GM12873 (cell line): ENCODE results near the gene UNC80.

Source experiments
- TF ChIP-seq, protein P1 (sequence below): IDR thresholded peaks from 2 replicates; pipeline ENCODE4 v1.5.1; 2012; ENCODE audit warnings: low read depth, mild to moderate bottlenecking, moderate library complexity, low read length, control low read depth; ENCODE audit not compliant: insufficient read depth; ENCODE audit errors: missing control alignments

UNC80 gene

DNA sequence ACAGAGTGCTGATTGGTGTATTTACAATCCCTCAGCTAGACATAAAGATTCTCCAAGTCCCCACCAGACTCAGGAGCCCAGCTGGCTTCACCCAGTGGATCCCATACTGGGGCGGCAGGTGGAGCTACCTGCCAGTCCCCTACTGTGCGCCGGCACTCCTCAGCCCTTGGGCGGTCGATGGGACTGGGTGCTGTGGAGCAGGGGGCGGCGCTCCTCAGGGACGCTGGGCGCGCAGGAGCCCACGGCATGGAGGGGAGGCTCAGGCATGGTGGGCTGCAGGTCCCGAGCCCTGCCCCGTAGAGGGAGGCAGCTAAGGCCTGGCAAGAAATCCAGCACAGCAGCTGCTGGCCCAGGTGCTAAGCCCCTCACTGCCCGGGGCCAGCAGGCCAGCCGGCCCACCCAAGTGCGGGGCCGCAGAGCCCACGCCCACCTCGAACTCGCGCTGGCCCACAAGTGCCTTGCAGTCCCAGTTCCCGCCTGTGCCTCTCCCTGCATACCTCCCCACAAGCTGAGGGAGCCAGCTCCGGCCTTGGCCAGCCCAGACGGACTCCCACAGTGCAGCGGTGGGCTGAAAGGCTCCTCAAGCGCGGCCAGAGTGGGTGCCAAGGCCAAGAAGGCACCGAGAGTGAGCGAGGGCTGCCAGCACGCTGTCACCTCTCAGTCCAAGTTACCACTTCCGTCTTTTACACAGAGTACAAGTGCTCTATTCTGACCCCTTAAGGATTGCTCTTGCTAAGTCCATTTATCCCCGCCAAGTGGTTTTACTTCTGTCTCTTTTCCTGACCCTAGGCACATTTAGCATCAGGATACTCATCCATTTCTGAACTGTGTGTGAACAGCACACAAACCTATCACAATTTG, 229.1 kb downstream of the UNC80 start:
- TF ChIP-seq, protein P1, sequence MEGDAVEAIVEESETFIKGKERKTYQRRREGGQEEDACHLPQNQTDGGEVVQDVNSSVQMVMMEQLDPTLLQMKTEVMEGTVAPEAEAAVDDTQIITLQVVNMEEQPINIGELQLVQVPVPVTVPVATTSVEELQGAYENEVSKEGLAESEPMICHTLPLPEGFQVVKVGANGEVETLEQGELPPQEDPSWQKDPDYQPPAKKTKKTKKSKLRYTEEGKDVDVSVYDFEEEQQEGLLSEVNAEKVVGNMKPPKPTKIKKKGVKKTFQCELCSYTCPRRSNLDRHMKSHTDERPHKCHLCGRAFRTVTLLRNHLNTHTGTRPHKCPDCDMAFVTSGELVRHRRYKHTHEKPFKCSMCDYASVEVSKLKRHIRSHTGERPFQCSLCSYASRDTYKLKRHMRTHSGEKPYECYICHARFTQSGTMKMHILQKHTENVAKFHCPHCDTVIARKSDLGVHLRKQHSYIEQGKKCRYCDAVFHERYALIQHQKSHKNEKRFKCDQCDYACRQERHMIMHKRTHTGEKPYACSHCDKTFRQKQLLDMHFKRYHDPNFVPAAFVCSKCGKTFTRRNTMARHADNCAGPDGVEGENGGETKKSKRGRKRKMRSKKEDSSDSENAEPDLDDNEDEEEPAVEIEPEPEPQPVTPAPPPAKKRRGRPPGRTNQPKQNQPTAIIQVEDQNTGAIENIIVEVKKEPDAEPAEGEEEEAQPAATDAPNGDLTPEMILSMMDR: no peak

DNA sequence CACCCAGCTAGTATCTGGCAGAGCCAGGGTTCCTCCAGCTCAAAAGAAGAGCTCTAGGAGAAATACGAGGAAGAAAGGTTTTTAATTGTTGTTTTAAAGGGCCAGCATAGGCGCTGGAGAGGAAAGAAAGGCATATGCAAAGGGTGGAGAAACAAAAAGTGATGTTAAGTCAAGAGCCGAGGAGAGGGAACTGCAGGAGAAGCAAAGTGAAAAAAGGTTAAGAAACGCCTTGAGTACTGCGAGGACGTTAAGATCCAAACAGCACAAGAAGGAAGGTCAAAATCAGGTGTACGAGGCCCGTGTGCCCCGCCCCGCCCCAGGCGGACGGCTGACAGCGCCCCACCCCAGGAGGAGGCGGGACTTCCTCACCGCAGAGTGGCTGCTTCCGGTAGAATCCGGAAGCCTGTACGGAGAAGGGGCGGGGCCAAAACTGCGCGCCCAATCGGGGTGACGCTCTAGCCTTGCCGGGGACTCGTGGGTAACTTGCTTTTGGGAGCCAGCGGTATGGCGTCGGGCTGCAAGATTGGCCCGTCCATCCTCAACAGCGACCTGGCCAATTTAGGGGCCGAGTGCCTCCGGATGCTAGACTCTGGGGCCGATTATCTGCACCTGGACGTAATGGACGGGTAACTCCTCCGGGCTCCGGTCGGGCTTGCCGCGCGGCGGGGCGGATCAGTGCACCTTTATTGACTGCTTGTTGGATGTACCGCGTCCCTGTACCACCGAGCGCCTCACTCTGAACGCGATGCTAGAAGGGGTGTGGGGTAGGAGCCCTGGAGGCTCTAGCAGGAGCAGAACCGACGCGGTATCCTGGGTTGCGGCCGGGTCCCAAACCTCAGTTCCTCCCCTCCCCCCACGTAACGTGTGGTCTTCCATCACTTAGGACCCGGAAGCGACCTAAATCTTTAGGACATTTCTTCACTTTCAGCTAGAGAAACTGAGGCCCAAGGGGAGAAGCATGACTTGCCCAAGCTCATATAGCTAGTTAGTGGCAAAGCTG, 230.8 kb downstream of the UNC80 start, which contains the start of gene RPE:
TSS of gene RPE (plus strand) at position 481 of the 1,000 bp plus-strand sequence. CDS start at position 505, 24 bp downstream.
- TF ChIP-seq, protein P1: no peak

DNA sequence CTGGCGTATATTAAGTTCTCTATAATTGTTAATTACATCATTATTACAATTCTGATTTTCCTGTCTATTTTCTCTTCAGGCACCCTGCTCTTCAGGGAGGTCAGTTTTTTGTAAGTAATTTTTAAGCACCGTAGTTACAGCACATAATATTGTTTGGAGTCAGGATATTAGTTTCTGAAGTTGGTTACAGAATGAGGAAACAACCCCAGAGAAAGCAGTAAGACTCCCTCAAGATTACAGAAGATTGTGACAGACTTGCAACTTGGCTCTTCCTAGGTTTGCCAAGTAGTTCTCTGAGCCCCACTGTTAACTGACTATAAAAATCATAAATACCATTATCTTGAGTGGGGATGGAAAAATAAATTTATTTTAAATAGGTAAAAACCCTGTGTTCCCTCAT, 231.7 kb downstream of the UNC80 start:
- TF ChIP-seq, protein P1: no peak

DNA sequence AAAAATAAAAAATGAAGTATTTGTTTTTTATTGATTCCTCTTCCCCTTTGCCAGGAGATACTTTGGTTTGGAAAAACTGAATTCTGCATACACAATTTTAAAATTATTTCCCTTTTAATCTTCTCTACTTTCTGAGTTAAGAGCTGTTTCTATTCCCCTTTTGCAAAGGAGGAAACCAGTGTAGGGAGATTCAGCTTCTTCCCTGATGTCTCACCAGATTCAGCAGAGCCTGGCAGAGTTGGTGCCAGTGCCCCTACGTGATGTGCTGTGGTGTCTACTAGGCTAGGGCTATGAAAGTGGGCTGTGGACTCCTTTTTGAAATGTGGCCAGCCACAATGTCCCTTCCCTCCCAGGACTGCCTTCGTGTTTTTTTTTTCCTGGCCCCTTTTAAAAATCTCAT, 233.2 kb downstream of the UNC80 start:
- TF ChIP-seq, protein P1: no peak

- TF ChIP-seq, protein P1: no peak
Observed at GRCh38 chr2:210007895-210008294, 236.3 kb downstream of the UNC80 start.

DNA sequence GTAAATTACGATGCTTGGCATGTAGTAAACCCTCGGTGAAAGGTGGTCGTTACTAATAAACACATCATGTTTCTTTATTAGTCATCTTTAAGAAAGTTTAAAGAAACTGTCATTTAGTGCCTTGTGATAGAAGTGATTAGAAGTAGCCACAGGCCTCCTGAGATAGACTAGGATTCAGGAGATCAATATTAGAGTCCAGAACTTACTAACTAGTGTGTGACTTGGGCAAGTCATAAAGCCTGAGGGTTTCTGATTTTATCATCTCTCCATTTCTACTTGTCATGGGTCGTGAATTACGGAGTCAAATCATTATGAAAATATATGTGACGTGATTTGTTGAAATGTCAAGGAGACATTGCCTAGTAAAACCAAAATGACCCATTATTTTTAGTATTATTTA, 237.5 kb downstream of the UNC80 start:
- TF ChIP-seq, protein P1: no peak

GRCh38 chr2:210009896-210010295, 238.3 kb downstream of the UNC80 start:
- TF ChIP-seq, protein P1: no peak
